HepG2 (cell line): ENCODE data around the gene IL4I1. TPM values are rescaled to one million over a fixed set of nuclear protein-coding genes. Genes with fewer than 3 reads are reported as not detected.

Source experiments
- ATAC-seq: fragments of 200-7000 bp; cut with Tn5 transposase; 3 replicates; pipeline ENCODE4 v1.9.1; 2020; ENCODE audit warnings: mild to moderate bottlenecking, moderate library complexity
- BruUV-seq: library from RNA; stranded (reverse); fragments of 400-500 nt; replicated peaks from 2 replicates; lab custom pipeline; 2021; lab: Mats Ljungman, UMichigan
- CTCF ChIA-PET: fragments of 300-600 bp; formaldehyde crosslinking; extraction: SDS; loops from one replicate; lab custom pipeline; 2021; ENCODE audit warnings: low total read pairs, inconsistent platforms, low intra/inter-chr PET ratio; lab: Yijun Ruan, JAX
- POLR2A ChIA-PET: fragments of 350-600 bp; sonication (Branson Sonifier 250); formaldehyde crosslinking; loops from one replicate; lab custom pipeline; 2020; ENCODE audit warnings: antibody characterized with exemption, inconsistent platforms; lab: Yijun Ruan, JAX
- DNase-seq: peaks from one replicate; pipeline ENCODE4 v3.0.0-alpha.2; 2015; ENCODE audit warnings: low spot score
- FAIRE-seq: peaks from 3 replicates; lab custom pipeline; 2011; peaks lifted over from hg19 to GRCh38; lab: Jason Lieb, UNC
- H2AFZ ChIP-seq: one replicate; pipeline ENCODE4 v1.6.1; 2011; ENCODE audit warnings: low read length, inconsistent platforms
- H3K27ac ChIP-seq: fragments of 300-600 bp; 3 replicates; pipeline ENCODE4 v1.8.0; 2011; ENCODE audit warnings: mixed run types, mild to moderate bottlenecking, mixed read lengths, low read length, inconsistent platforms; ENCODE audit not compliant: insufficient read depth; ENCODE audit errors: extremely low read length
- H3K27me3 ChIP-seq, 2 experiments: fragments of 200-600 bp in 1 of 2; 2 replicates in 1 of 2; 3 replicates in 1 of 2; pipeline versions ENCODE4 v1.6.0 to v1.8.0; 2011; ENCODE audit warnings: low read length in 2 of 2, mild to moderate bottlenecking in 2 of 2, moderate library complexity in 2 of 2, inconsistent platforms in 1 of 2; ENCODE audit not compliant: insufficient read depth in 2 of 2, control insufficient read depth in 1 of 2
- H3K36me3 ChIP-seq, 2 experiments: fragments of 200-600 bp in 1 of 2; replicated peaks in 1 of 2; 2 replicates in 1 of 2; 3 replicates in 1 of 2; pipeline versions ENCODE4 v1.5.1 to v1.8.0; 2011; ENCODE audit warnings: low read length in 2 of 2, inconsistent platforms in 1 of 2; ENCODE audit not compliant: insufficient read depth in 2 of 2, control insufficient read depth in 1 of 2
- H3K4me1 ChIP-seq: 2 replicates; pipeline ENCODE4 v1.5.1; 2012; ENCODE audit warnings: low read length, inconsistent platforms; ENCODE audit not compliant: insufficient read depth
- H3K4me2 ChIP-seq: 2 replicates; pipeline ENCODE4 v1.6.0; 2011; ENCODE audit warnings: low read depth, low read length, inconsistent platforms
- H3K4me3 ChIP-seq, 3 experiments: fragments of 200-600 bp in 1 of 3; sonication (generic), shearing (Covaris generic) in 1 of 3; replicated peaks in 1 of 3; 2 replicates each; pipeline ENCODE4 v1.5.1; 2011 to 2016; ENCODE audit warnings: low read length in 3 of 3, inconsistent platforms in 2 of 3, low read depth in 2 of 3, mild to moderate bottlenecking in 2 of 3, control low read depth in 1 of 3, mixed read lengths in 1 of 3; ENCODE audit not compliant: insufficient read depth in 1 of 3
- H3K79me2 ChIP-seq: one replicate; pipeline ENCODE4 v1.6.1; 2011; ENCODE audit warnings: low read length, inconsistent platforms; ENCODE audit not compliant: insufficient read depth
- H3K9ac ChIP-seq: 2 replicates; pipeline ENCODE4 v1.6.0; 2011; ENCODE audit warnings: mild to moderate bottlenecking, low read depth, low read length, inconsistent platforms; ENCODE audit not compliant: insufficient read depth
- H3K9me3 ChIP-seq: 2 replicates; pipeline ENCODE4 v1.5.1; 2012; ENCODE audit warnings: mild to moderate bottlenecking, low read length
- H4K20me1 ChIP-seq: 2 replicates; pipeline ENCODE4 v1.6.0; 2011; ENCODE audit warnings: inconsistent platforms, mild to moderate bottlenecking, low read length, moderate library complexity; ENCODE audit not compliant: insufficient read depth
- AGO2 ChIP-seq: fragments of 200-400 bp; formaldehyde crosslinking; optimal IDR thresholded peaks from 2 replicates; pipeline ENCODE3; 2017; ENCODE audit warnings: mild to moderate bottlenecking, low read depth, low read length, moderate library complexity
- HNRNPK ChIP-seq: fragments of 200-400 bp; formaldehyde crosslinking; IDR thresholded peaks from 2 replicates; pipeline ENCODE4 v1.6.1; 2018; ENCODE audit warnings: low read length, low read depth, moderate library complexity, mild to moderate bottlenecking; ENCODE audit not compliant: poor library complexity, severe bottlenecking
- PAF1 ChIP-seq: IDR thresholded peaks from 2 replicates; pipeline ENCODE4 v1.6.1; 2016; ENCODE audit warnings: missing genetic modification reagents, missing compliant biosample characterization
- POLR2G ChIP-seq: fragments of 200-400 bp; formaldehyde crosslinking; IDR thresholded peaks from 2 replicates; pipeline ENCODE4 v1.6.1; 2018; ENCODE audit warnings: mild to moderate bottlenecking, low read depth, low read length, moderate library complexity
- WGBS: methylation state at CpG from one replicate; pipeline ENCODE4 v1.1.6; 2017; ENCODE audit warnings: low lambda C conversion rate; 5-methylcytosine and 5-hydroxymethylcytosine counted together
- in situ Hi-C: cut with HindIII; loops from 2 replicates; pipeline ENCODE4 v1.10.0; 2017; ENCODE audit warnings: low pct_unique_long_range_greater_than_20kb; ENCODE audit not compliant: extremely low pct_ligation_motif_present
- intact Hi-C: fragments of 100-400 bp; cut with micrococcal nuclease; formaldehyde crosslinking; loops from one replicate; pipeline ENCODE4 v1.10.0; 2022; ENCODE audit not compliant: unreplicated experiment
- polyA plus RNA-seq, 8 experiments: library from polyadenylated mRNA; depleted of rRNA in 3 of 8; stranded (reverse) in 7 of 8; unstranded in 1 of 8; fragments of >200 nt; fragmentation: Illumina TruSeq in 4 of 8; extraction: Trizol in 4 of 8; gene quantifications; 2 replicates each; pipeline versions ENCODE4 v1.2.1 to v1.2.3, GENCODE V29; 2011 to 2016; ENCODE audit warnings: low read depth in 4 of 8, missing spikeins in 1 of 8, mixed read lengths in 1 of 8; ENCODE audit not compliant: insufficient read depth in 1 of 8
- total RNA-seq, 5 experiments: library from RNA; depleted of rRNA; stranded (reverse); fragments of >200 nt; fragmentation: Illumina TruSeq; extraction: Trizol; gene quantifications; 2 replicates each; pipeline ENCODE4 v1.2.3, GENCODE V29; 2016; ENCODE audit warnings: low read depth in 1 of 5
- TF ChIP-seq, protein P1 (sequence below): sonication (generic); formaldehyde crosslinking; IDR thresholded peaks from 2 replicates; pipeline ENCODE4 v1.4.0; 2020; ENCODE audit warnings: missing genetic modification reagents

Gene IL4I1
- total and polyA plus RNA-seq, 2 of the 13 experiments (the other 11 are each of a cell fraction or from before 2014, with no cell fraction given): not detected

DNA sequence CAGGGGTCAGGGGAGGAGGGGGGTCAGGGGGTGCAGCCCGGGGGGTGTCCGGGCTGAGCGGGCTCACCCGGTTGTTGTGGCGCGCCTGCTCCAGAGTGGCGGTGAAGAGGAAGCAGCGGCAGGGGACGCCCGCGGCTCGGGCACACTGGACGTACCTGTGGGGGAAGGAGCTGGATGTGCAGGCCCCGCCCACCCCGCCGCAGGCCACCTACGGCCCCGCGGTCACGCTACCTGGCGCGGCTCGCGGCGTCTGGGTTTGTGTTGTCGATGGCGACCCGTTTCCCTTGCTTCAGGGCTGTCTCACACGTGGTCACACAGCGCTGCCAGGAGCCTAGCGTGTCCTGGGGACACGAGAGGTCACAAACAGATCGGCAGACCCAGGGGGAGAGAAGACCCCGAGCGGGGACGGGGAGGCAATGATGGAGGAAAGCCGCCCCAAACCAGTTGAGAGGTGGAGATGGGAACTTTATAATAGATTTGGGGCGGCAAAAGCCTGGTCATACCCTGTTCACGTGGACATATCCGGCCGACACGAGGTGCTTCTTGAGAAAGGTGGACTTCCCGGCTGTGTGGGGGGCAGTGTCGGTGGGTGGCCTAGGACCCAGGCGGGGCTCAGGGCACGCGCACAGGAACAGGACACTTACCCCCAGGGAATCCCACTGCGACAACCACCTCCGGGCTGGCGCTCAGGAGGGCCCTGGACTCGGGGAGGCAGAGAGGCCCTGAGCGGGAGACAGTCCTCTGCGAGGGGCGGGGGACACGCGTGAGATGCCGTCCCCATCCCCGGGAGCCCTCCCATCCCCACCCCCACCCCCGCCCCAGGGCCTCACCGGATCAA lies 34.9 kb downstream of the IL4I1 start (continued):
- TF ChIP-seq, protein P1, sequence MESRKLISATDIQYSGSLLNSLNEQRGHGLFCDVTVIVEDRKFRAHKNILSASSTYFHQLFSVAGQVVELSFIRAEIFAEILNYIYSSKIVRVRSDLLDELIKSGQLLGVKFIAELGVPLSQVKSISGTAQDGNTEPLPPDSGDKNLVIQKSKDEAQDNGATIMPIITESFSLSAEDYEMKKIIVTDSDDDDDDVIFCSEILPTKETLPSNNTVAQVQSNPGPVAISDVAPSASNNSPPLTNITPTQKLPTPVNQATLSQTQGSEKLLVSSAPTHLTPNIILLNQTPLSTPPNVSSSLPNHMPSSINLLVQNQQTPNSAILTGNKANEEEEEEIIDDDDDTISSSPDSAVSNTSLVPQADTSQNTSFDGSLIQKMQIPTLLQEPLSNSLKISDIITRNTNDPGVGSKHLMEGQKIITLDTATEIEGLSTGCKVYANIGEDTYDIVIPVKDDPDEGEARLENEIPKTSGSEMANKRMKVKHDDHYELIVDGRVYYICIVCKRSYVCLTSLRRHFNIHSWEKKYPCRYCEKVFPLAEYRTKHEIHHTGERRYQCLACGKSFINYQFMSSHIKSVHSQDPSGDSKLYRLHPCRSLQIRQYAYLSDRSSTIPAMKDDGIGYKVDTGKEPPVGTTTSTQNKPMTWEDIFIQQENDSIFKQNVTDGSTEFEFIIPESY: peak; percentile 54; the same call in 1 of the 2 replicates

DNA sequence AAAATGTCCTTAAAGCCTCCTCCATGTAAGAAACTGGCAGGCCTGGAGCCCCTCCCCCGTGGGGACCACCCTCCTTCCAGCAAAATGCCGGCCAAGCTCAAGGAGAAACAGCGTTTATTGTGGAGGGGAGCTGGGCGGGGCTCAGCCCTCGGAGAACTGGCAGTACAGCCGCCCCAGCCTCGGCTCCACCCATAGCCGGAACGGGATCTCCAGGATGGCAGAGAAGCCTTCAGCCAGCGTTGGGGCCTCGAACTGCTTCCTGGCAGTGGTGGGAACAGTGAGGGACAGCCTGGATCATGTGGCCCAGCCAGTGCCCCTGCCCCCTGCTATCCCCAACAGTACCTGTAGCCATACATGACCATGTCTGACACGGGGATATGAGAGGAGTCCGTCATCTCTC lies 35.6 kb downstream of the IL4I1 start:
- WGBS: no CpG with 5 or more reads among the region's 13 CpGs
- POLR2A ChIA-PET: interaction anchor here (1.1 to 1.3 kb wide), 2 partner anchors 8 to 11 kb away, joined by 3 to 4 read pairs; no protein-coding TSS in a partner anchor
- Histone ChIP-seq H3K36me3 (peaks cover 30 to 66% of the 10 kb centered on the region in 2 experiments), H3K9me3 (no peaks in the 10 kb centered on the region), H3K27me3 (no peaks in the 10 kb centered on the region), H3K4me1 (peaks cover 21% of the 10 kb centered on the region), H3K79me2 (peaks cover 10% of the 10 kb centered on the region), H3K27ac (no peak overlapping the region), H3K4me2 (no peak overlapping the region), H3K9ac (no peak overlapping the region), H3K4me3 (no peak overlapping the region), H4K20me1 (peaks cover 6% of the 10 kb centered on the region), H2AFZ (no peak overlapping the region)
- no peak for DNase-seq
- in situ Hi-C loops: no loop called here
- no peak for ATAC-seq
- FAIRE-seq: no peak
- CTCF ChIA-PET: no interaction called here
- intact Hi-C loops: no loop called here
- TF ChIP-seq HNRNPK: no peak
- TF ChIP-seq AGO2: peak; percentile 56
- peak; percentile 45; the same call in 1 of the 2 replicates for TF ChIP-seq PAF1 (CRISPR knock-in tag)
- peak; percentile 8; the same call in 1 of the 2 replicates for TF ChIP-seq POLR2G
- no TSS peak for BruUV-seq
